Lung (tissue), 12 donors: ENCODE data around the gene RNF208. TPM values are rescaled to one million over a fixed set of nuclear protein-coding genes. Genes with fewer than 3 reads are reported as not detected.

Source experiments
- ATAC-seq: fragments of 200-7000 bp; cut with Tn5 transposase; one replicate; pipeline ENCODE4 v1.9.1; 2020; ENCODE audit warnings: moderate number of reproducible peaks; ENCODE audit not compliant: insufficient read depth, low FRiP score
- DNase-seq, 3 donors: peaks; one replicate each; pipeline ENCODE4 v3.0.0-alpha.2; 2013 to 2017
- H3K27ac ChIP-seq, 2 donors: one replicate each; pipeline ENCODE4 v1.5.1; 2013; ENCODE audit warnings: mild to moderate bottlenecking in 2 of 2, moderate library complexity in 2 of 2, control low read depth in 1 of 2, inconsistent platforms in 1 of 2, low read depth in 1 of 2, low read length in 1 of 2
- H3K27me3 ChIP-seq, 3 donors: one replicate each; pipeline ENCODE4 v1.5.1; 2013; ENCODE audit warnings: low read length in 2 of 3; ENCODE audit not compliant: control insufficient read depth in 3 of 3, insufficient read depth in 3 of 3
- H3K36me3 ChIP-seq, 4 donors: one replicate each; pipeline ENCODE4 v1.5.1; 2013; ENCODE audit warnings: low read length in 4 of 4, mild to moderate bottlenecking in 1 of 4, moderate library complexity in 1 of 4; ENCODE audit not compliant: control insufficient read depth in 4 of 4, insufficient read depth in 4 of 4
- H3K4me1 ChIP-seq, 5 donors: one replicate each; pipeline ENCODE4 v1.5.1; 2013; ENCODE audit warnings: low read length in 5 of 5, mild to moderate bottlenecking in 2 of 5, moderate library complexity in 1 of 5; ENCODE audit not compliant: control insufficient read depth in 5 of 5, insufficient read depth in 5 of 5
- H3K4me3 ChIP-seq: one replicate; pipeline ENCODE4 v1.5.1; 2013; ENCODE audit warnings: mild to moderate bottlenecking, control low read depth, moderate library complexity
- H3K9ac ChIP-seq, 2 donors: one replicate each; pipeline ENCODE4 v1.5.1; 2013; ENCODE audit warnings: low read length in 2 of 2, control low read depth in 1 of 2; ENCODE audit not compliant: insufficient read depth in 1 of 2
- H3K9me3 ChIP-seq, 4 donors: one replicate each; pipeline ENCODE4 v1.5.1; 2013; ENCODE audit warnings: low read length in 3 of 4, mild to moderate bottlenecking in 1 of 4, moderate library complexity in 1 of 4; ENCODE audit not compliant: control insufficient read depth in 4 of 4, insufficient read depth in 3 of 4
- CTCF ChIP-seq: IDR thresholded peaks from 2 replicates; pipeline ENCODE4 v1.5.1; 2012; ENCODE audit warnings: mild to moderate bottlenecking; ENCODE audit errors: control extremely low read depth, extremely low read depth
- WGBS, 2 donors: extraction: QIAGEN DNeasy Blood & Tissue Kit; methylation state at CpG; one replicate each; pipeline ENCODE4 v1.1.7; 2013; 5-methylcytosine and 5-hydroxymethylcytosine counted together
- polyA plus RNA-seq, 2 donors: library from polyadenylated mRNA; stranded (reverse); fragments of 200-250 nt; gene quantifications; one replicate each; pipeline ENCODE4 v1.2.1, GENCODE V29; 2013
- total RNA-seq, 2 donors: library from RNA; depleted of rRNA in 1 of 2; stranded (reverse); fragments of >200 nt in 1 of 2; gene quantifications; one replicate each; pipeline ENCODE4 v1.2.1, GENCODE V29; 2014 to 2021
- donor health status: control.
- donor health status: control.
- donor health status: Bipolar disorder and iron deficiency.
- donor health status: healthy.
- donor health status: DM: yes; HTN: yes; CAD: no.

The RNF208 gene
- total and polyA plus RNA-seq, 4 donors: 1.7 to 12.0 (median 5.3) TPM

- DNase-seq: no peak
- no peak overlapping the region for H3K4me3 ChIP-seq
- H3K36me3 ChIP-seq: peaks cover 0 to 31% (median 7%) of the 10 kb centered on the region in 4 donors
- peaks cover 14 to 42% (median 20%) of the 10 kb centered on the region in 5 donors for H3K4me1 ChIP-seq
- no peak for TF ChIP-seq CTCF
- no peaks in the 10 kb centered on the region for H3K9me3 ChIP-seq
- 81 to 93% methylated on average over 7 to 9 of the region's 9 CpGs for WGBS, 2 donors
- no peak for ATAC-seq
- H3K27ac ChIP-seq: peak overlapping the region in 1 of 2 donors; percentile 95
- H3K27me3 ChIP-seq: no peaks in the 10 kb centered on the region
- H3K9ac ChIP-seq: no peak overlapping the region
These were observed 31.7 kb downstream of the RNF208 start for GRCh38 chr9:137190315-137190856.

- ATAC-seq (no peak), DNase-seq (no peak)
- peak overlapping the region; percentile 94 to 95 for H3K27ac ChIP-seq
- 30 to 35% methylated on average over 21 to 23 of the region's 23 CpGs for WGBS, 2 donors
- H3K36me3 ChIP-seq: peaks cover 0 to 39% (median 10%) of the 10 kb centered on the region in 4 donors
- H3K4me1 ChIP-seq: peaks cover 14 to 39% (median 20%) of the 10 kb centered on the region in 5 donors
- peak overlapping the region; percentile 85 for H3K4me3 ChIP-seq
- no peaks in the 10 kb centered on the region for H3K27me3 ChIP-seq
- no peak for TF ChIP-seq CTCF
- peak overlapping the region; percentile 14 to 39 for H3K9ac ChIP-seq
- no peaks in the 10 kb centered on the region for H3K9me3 ChIP-seq
These were observed 32.4 kb downstream of the RNF208 start for GRCh38 chr9:137189297-137190295.

- Histone ChIP-seq H3K27ac (peak within 1 kb of the TSS; percentile 94 to 95), H3K4me1 (peaks cover 14 to 37% (median 20%) of the 10 kb centered on the region in 5 donors), H3K9ac (peak within 1 kb of the TSS; percentile 39 to 52), H3K36me3 (peaks cover 0 to 48% (median 16%) of the 10 kb centered on the region in 4 donors), H3K4me3 (peak within 1 kb of the TSS; percentile 96), H3K9me3 (no peaks in the 10 kb centered on the region), H3K27me3 (no peaks in the 10 kb centered on the region)
- ATAC-seq (peak; percentile 89), DNase-seq (peak; percentile 95 to 98 (median 95))
- TF ChIP-seq CTCF: peak; percentile 10
- WGBS, 2 donors: 0 to 1% methylated on average over 81 to 98 of the region's 98 CpGs
These were observed 33.3 kb downstream of the RNF208 start, which contains the start of the genes ANAPC2 and SSNA1 for GRCh38 chr9:137188490-137189296. Gene ANAPC2, minus strand, starts transcription at chr9:137188560. Its CDS starts 28 bp downstream, at chr9:137188532. Gene SSNA1, plus strand, starts transcription at chr9:137188676. Its CDS starts 51 bp downstream, at chr9:137188727.
